Aorta (tissue), 5 donors: ENCODE results near the gene UBE2B. TPM values are rescaled to one million over a fixed set of nuclear protein-coding genes. Genes with fewer than 3 reads are reported as not detected.
"Not testable (repeated sequence)": the region's sequence is repeated elsewhere in the genome, so short reads cannot be mapped to it uniquely, and the experiment has no call there.

Experiments
- ATAC-seq: fragments of 200-7000 bp; cut with Tn5 transposase; one replicate; pipeline ENCODE4 v1.9.1; 2022; ENCODE audit warnings: moderate library complexity; ENCODE audit not compliant: low FRiP score
- DNase-seq, 2 donors: peaks; one replicate each; pipeline ENCODE4 v3.0.0-alpha.2; 2020
- H3K27ac ChIP-seq, 2 donors: one replicate each; pipeline ENCODE4 v1.5.1; 2013; ENCODE audit warnings: low read length in 2 of 2, mild to moderate bottlenecking in 2 of 2, moderate library complexity in 2 of 2, control low read depth in 1 of 2, inconsistent platforms in 1 of 2, low read depth in 1 of 2
- H3K27me3 ChIP-seq, 2 donors: one replicate each; pipeline ENCODE4 v1.6.1; 2013; ENCODE audit warnings: control low read depth in 1 of 2, low read length in 1 of 2, mild to moderate bottlenecking in 1 of 2, moderate library complexity in 1 of 2; ENCODE audit not compliant: insufficient read depth in 2 of 2, control insufficient read depth in 1 of 2
- H3K36me3 ChIP-seq, 2 donors: one replicate each; pipeline ENCODE4 v1.6.1; 2013; ENCODE audit warnings: control low read depth in 1 of 2, low read length in 1 of 2, mild to moderate bottlenecking in 1 of 2; ENCODE audit not compliant: insufficient read depth in 2 of 2, control insufficient read depth in 1 of 2
- H3K4me1 ChIP-seq, 2 donors: one replicate each; pipeline ENCODE4 v1.6.1; 2013; ENCODE audit warnings: low read length in 2 of 2, control low read depth in 1 of 2, mild to moderate bottlenecking in 1 of 2, moderate library complexity in 1 of 2; ENCODE audit not compliant: insufficient read depth in 2 of 2, control insufficient read depth in 1 of 2
- H3K4me3 ChIP-seq, 2 donors: one replicate each; pipeline ENCODE4 v1.5.1; 2013; ENCODE audit warnings: low read length in 2 of 2, control low read depth in 1 of 2, mild to moderate bottlenecking in 1 of 2
- H3K9me3 ChIP-seq: one replicate; pipeline ENCODE4 v1.6.1; 2013; ENCODE audit warnings: mild to moderate bottlenecking, low read length; ENCODE audit not compliant: control insufficient read depth
- WGBS, 2 donors: extraction: QIAGEN DNeasy Blood & Tissue Kit; methylation state at CpG; one replicate each; pipeline ENCODE4 v1.1.7; 2013; 5-methylcytosine and 5-hydroxymethylcytosine counted together
- intact Hi-C, 2 donors: fragments of 100-400 bp; cut with DNase I; formaldehyde crosslinking; loops; one replicate each; pipeline versions ENCODE4 v1.14.2 to v1.15.0; 2022
- long read RNA-seq, 2 donors: library from polyadenylated mRNA; unstranded; transcript quantifications; one replicate each; pipeline ENCODE4 v2.0.0, GENCODE V29; 2020 to 2021
- polyA plus RNA-seq, 2 donors: library from polyadenylated mRNA; stranded (reverse); fragments of 200-250 nt; gene quantifications; one replicate each; pipeline ENCODE4 v1.2.3, GENCODE V29; 2013
- total RNA-seq, 2 donors: library from RNA; stranded (reverse); fragmentation: NEBNext Ultra II Directional; extraction: Animal tissue kit (Norgen Biotek cat#: 25700); gene quantifications; one replicate each; pipeline ENCODE4 v1.2.1, GENCODE V29; 2021
- donor health status: healthy with polysubstance abuse.
- donor health status: Bipolar disorder and iron deficiency.
- donor health status: DM: no; HTN: no; CAD: no.
- donor health status: DM: no; HTN: no; CAD: no.
- donor health status: DM: yes; HTN: yes; CAD: no.

The UBE2B gene
- total RNA-seq (10 to 100 TPM; 96.6 to 99.2 TPM), polyA plus RNA-seq (100 to 1,000 TPM; 111 to 153 TPM)
- long read RNA-seq, donor 1, transcript UBE2B-201 (6 exons, 2,515 nt) = major isoform, 35 of 45 reads
- long read RNA-seq, donor 1, partial matches to known transcripts = 3 of 45 reads
- long read RNA-seq, donor 1, other reads (novel, unspliced or antisense) = 7 of 45 reads
- long read RNA-seq, donor 2, transcript UBE2B-201 (6 exons, 2,515 nt) = major isoform, 13 of 23 reads
- long read RNA-seq, donor 2, partial matches to known transcripts = 2 of 23 reads
- long read RNA-seq, donor 2, other reads (novel, unspliced or antisense) = 7 of 23 reads

- Histone ChIP-seq H3K36me3 (no peaks in the 10 kb centered on the region), H3K4me3 (peak within 1 kb of the TSS; percentile 65 to 79), H3K27ac (peak within 1 kb of the TSS; percentile 86 to 99), H3K9me3 (no peaks in the 10 kb centered on the region), H3K27me3 (no peaks in the 10 kb centered on the region), H3K4me1 (no peaks in the 10 kb centered on the region)
- intact Hi-C loops = loop anchor here in 1 of 2 donors (5.0 to 10.0 kb wide), 3 partner anchors 161 to 216 kb away; partner anchors contain the start of gene SKP1
- 0 to 1% methylated on average over 57 to 74 of the region's 74 CpGs for WGBS, 2 donors
- DNase-seq (peak; percentile 98 to 99), ATAC-seq (peak; percentile 99)
Measured at GRCh38 chr5:134370871-134371833, at the start of gene UBE2B. TSS of gene UBE2B (plus strand) at chr5:134371569. CDS start at chr5:134371596, 27 bp downstream.

DNA sequence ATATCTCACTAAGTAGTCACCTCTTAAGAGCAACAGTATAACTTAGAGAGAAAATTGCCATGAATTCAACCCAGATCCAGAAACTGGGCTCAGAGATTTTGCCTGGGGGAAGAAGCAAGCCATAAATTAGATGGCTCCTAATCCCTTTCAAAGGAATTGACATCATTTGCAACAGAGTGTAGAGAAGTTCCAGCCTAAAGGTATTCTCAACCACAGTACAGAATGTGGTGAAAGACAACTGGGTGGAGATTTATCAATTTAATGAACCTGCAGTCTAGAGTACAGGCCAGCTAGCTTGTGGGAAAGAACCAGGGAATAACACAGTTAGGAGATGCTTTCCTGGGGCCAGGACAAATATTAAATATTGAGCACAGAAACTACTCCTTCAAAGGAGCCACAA lies 44.0 kb upstream of the UBE2B start:
- Histone ChIP-seq H3K27me3 (no peaks in the 10 kb centered on the region), H3K9me3 (no peaks in the 10 kb centered on the region), H3K4me1 (no peaks in the 10 kb centered on the region), H3K4me3 (no peak overlapping the region), H3K27ac (no peak overlapping the region), H3K36me3 (no peaks in the 10 kb centered on the region)
- ATAC-seq (no peak), DNase-seq (no peak)
- intact Hi-C loops = no loop called here

DNA sequence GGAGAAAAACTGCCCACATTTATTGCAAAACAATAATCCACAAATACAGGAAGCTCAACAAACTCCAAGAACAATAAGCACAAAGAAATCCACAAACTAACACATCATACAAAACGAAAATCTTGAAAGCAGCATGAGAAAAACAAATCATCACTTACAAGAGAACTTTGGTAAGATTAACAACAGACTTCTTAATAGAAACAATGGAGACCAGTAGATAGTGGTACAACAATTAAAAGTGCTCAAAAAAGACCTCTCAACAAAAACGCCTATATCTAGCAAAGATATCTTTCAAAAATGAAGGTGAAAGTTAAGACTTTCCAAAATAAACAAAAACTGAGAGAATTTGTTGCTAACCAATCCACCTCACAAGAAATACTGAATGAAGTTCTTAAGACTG lies 42.8 kb upstream of the UBE2B start:
- H3K4me3 ChIP-seq = no peak overlapping the region
- WGBS, 2 donors = 72 to 78% methylated on average over 2 of the region's 2 CpGs
- no peak overlapping the region for H3K27ac ChIP-seq
- no peaks in the 10 kb centered on the region for H3K4me1 ChIP-seq
- H3K9me3 ChIP-seq = no peaks in the 10 kb centered on the region
- H3K36me3 ChIP-seq = no peaks in the 10 kb centered on the region
- ATAC-seq (no peak), DNase-seq (no peak)
- no peaks in the 10 kb centered on the region for H3K27me3 ChIP-seq
- intact Hi-C loops = no loop called here

DNA sequence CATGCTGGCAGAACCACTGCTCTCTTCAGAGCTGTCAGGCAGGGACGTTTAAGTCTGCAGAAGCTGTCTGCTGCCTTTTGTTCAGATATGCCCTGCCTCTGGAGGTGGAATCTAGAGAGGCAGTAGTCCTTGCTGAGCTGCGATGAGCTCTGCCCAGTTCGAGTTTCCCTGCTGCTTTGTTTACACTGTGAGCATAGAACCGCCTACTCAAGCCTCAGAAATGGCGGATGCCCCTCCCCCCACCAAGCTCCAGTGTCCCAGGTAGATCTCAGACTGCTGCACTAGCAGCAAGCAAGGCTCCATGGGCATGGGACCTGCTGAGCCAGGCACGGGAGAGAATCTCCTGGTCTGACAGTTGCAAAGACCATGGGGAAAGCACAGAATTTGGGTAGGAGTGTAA lies 34.5 kb upstream of the UBE2B start:
- H3K27me3 ChIP-seq, H3K27ac ChIP-seq, intact Hi-C loops, H3K4me3 ChIP-seq, H3K9me3 ChIP-seq, DNase-seq, H3K4me1 ChIP-seq, H3K36me3 ChIP-seq, ATAC-seq: not testable (repeated sequence)
- WGBS, 2 donors = 92 to 95% methylated on average over 6 of the region's 6 CpGs

DNA sequence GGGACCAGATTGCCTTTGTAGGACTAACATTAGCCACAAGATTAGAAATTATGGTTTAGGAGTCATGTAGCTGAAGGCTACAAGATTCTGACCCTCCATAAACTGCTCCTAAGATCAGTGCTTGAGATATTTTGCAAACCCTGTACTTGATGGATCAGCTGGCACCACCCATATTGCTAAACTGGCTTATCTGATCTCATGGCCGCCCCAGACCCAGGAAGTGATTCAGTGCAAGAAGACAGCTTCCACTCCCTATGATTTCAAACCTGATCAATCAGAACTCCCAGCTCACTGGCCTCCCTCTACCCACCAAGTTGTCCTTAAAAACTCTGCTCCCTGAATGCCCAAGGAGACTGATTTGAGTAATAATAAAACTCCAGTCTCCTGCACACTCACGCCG lies 27.9 kb upstream of the UBE2B start:
- H3K27me3 ChIP-seq, intact Hi-C loops, H3K27ac ChIP-seq, H3K9me3 ChIP-seq, H3K4me3 ChIP-seq, H3K36me3 ChIP-seq, DNase-seq, H3K4me1 ChIP-seq, ATAC-seq: not testable (repeated sequence)
- WGBS, 2 donors = 91 to 95% methylated on average over 3 of the region's 3 CpGs

DNA sequence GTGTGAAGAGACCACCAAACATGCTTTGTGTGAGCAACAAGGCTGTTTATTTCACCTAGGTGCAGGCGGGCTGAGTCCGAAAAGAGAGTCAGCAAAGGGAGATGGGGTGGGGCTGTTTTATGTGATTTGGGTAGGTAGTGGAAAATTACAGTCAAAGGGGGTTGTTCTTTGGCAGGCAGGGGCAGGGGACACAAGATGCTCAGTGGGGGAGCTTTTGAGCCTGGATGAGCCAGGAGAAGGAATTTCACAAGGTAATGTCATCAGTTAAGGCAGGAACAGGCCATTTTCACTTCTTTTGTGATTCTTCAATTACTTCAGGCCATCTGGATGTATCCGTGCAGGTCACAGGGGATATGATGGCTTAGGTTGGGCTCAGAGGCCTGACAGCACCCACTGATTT lies 25.9 kb upstream of the UBE2B start:
- H3K27ac ChIP-seq, ATAC-seq, DNase-seq, H3K4me1 ChIP-seq, intact Hi-C loops, H3K36me3 ChIP-seq, H3K27me3 ChIP-seq, H3K4me3 ChIP-seq, H3K9me3 ChIP-seq: not testable (repeated sequence)
- WGBS, 2 donors = 79% methylated on average over 3 of the region's 3 CpGs

- ATAC-seq = no peak
- no peaks in the 10 kb centered on the region for H3K4me1 ChIP-seq
- H3K4me3 ChIP-seq = no peak overlapping the region
- peaks cover 3% of the 10 kb centered on the region for H3K9me3 ChIP-seq
- no peaks in the 10 kb centered on the region for H3K36me3 ChIP-seq
- no peaks in the 10 kb centered on the region for H3K27me3 ChIP-seq
- DNase-seq = no peak
- WGBS, 2 donors = 78 to 80% methylated on average over 2 of the region's 2 CpGs
- no peak overlapping the region for H3K27ac ChIP-seq
- intact Hi-C loops = no loop called here
Measured at GRCh38 chr5:134345996-134346395, 25.4 kb upstream of the UBE2B start.

- DNase-seq (no peak), ATAC-seq (no peak)
- Histone ChIP-seq H3K27me3 (no peaks in the 10 kb centered on the region), H3K4me3 (no peak overlapping the region), H3K4me1 (no peaks in the 10 kb centered on the region), H3K9me3 (no peaks in the 10 kb centered on the region), H3K36me3 (no peaks in the 10 kb centered on the region), H3K27ac (no peak overlapping the region)
- intact Hi-C loops = no loop called here
- WGBS, 2 donors = 76 to 93% methylated on average over 4 of the region's 4 CpGs
Measured at GRCh38 chr5:134349463-134349862, 21.9 kb upstream of the UBE2B start.
